ENCODE measurements around the gene PIGV.

GRCh38 chr1:26747048-26747447, 40.7 kb upstream of the PIGV start:
- TF ChIP-seq CTCF (IDR thresholded peaks at IDR 0.05; ENCODE audit: low read depth, low read length) (no peak), EZH2phosphoT487 (IDR thresholded peaks at IDR 0.05; ENCODE audit: low read depth) (no peak)

Measured in OCI-LY3 (cell line).